Kidney (tissue), 14 donors: ENCODE measurements around the gene ZNF837. TPM values are rescaled to one million over a fixed set of nuclear protein-coding genes. Genes with fewer than 3 reads are reported as not detected.
"Not testable (repeated sequence)": the region's sequence is repeated elsewhere in the genome, so short reads cannot be mapped to it uniquely, and the experiment has no call there.

Source experiments
- DNase-seq, 5 donors: peaks; one replicate each; pipeline ENCODE4 v3.0.0-alpha.2; 2013 to 2020
- FAIRE-seq: peaks from 2 replicates; lab custom pipeline; 2012; peaks lifted over from hg19 to GRCh38; lab: Jason Lieb, UNC
- H3K27ac ChIP-seq, 2 donors: one replicate each; pipeline ENCODE4 v1.7.0; 2013; ENCODE audit warnings: low read depth in 2 of 2, low read length in 2 of 2, inconsistent platforms in 1 of 2
- H3K27me3 ChIP-seq: one replicate; pipeline ENCODE4 v1.7.1; 2013; ENCODE audit warnings: low read length, inconsistent platforms; ENCODE audit not compliant: control insufficient read depth, insufficient read depth
- H3K36me3 ChIP-seq, 3 donors: one replicate each; pipeline versions ENCODE4 v1.7.0 to v1.7.1; 2013; ENCODE audit warnings: low read length in 3 of 3, control low read depth in 1 of 3, inconsistent platforms in 1 of 3; ENCODE audit not compliant: insufficient read depth in 3 of 3, control insufficient read depth in 2 of 3
- H3K4me1 ChIP-seq, 3 donors: one replicate each; pipeline versions ENCODE4 v1.7.0 to v1.7.1; 2013; ENCODE audit warnings: low read length in 3 of 3, inconsistent platforms in 1 of 3, low read depth in 1 of 3; ENCODE audit not compliant: control insufficient read depth in 2 of 3, insufficient read depth in 2 of 3
- H3K4me3 ChIP-seq, 3 donors: one replicate each; pipeline versions ENCODE4 v1.7.0 to v1.8.1; 2013; ENCODE audit warnings: low read length in 3 of 3, control low read depth in 1 of 3, inconsistent platforms in 1 of 3
- H3K9ac ChIP-seq, 3 donors: one replicate each; pipeline versions ENCODE4 v1.7.0 to v1.7.1; 2013; ENCODE audit warnings: low read length in 3 of 3, control low read depth in 1 of 3, inconsistent platforms in 1 of 3
- H3K9me3 ChIP-seq, 3 donors: one replicate each; pipeline versions ENCODE4 v1.7.0 to v1.7.1; 2013; ENCODE audit warnings: low read length in 3 of 3, control low read depth in 1 of 3, inconsistent platforms in 1 of 3; ENCODE audit not compliant: control insufficient read depth in 2 of 3, insufficient read depth in 1 of 3
- CTCF ChIP-seq: IDR thresholded peaks from 3 replicates; pipeline ENCODE4 v1.5.1; 2012; ENCODE audit warnings: mild to moderate bottlenecking, moderate library complexity, borderline replicate concordance; ENCODE audit not compliant: insufficient read depth; ENCODE audit errors: extremely low read depth
- intact Hi-C: fragments of 100-400 bp; cut with DNase I; formaldehyde crosslinking; loops from one replicate; pipeline ENCODE4 v1.11.1; 2022
- polyA plus RNA-seq: library from polyadenylated mRNA; stranded (reverse); fragments of 350-450 nt; fragmentation: Illumina TruSeq; extraction: RNeasy Lipid Tissue Mini Kit (QIAGEN cat#74804); gene quantifications from one replicate; pipeline ENCODE4 v1.2.3, GENCODE V29; 2014; ENCODE audit warnings: low read depth, low replicate concordance; ENCODE audit not compliant: insufficient read depth
- total RNA-seq: library from RNA; stranded (reverse); fragmentation: NEBNext Ultra II Directional; extraction: Animal tissue kit (Norgen Biotek cat#: 25700); gene quantifications from one replicate; pipeline ENCODE4 v1.2.1, GENCODE V29; 2021
- donor health status: control.
- donor health status: control.
- donor health status: control.
- donor health status: control.
- donor health status: control.
- donor health status: DM: yes; HTN: yes; CAD: no.
- donor health status: Normal renal cell carcinoma (clear cell type).

The ZNF837 gene
- total and polyA plus RNA-seq, 2 donors from 2014 or later = 3.6 to 5.0 TPM

GRCh38 chr19:58408152-58409009 is 27.6 kb upstream of the ZNF837 start, which contains the start of gene ZNF584:
ZNF584 (plus strand) TSS chr19:58408649; CDS start chr19:58409148, 499 bp downstream.
- no peaks in the 10 kb centered on the region for H3K36me3 ChIP-seq
- no peak for FAIRE-seq
- TF ChIP-seq CTCF = no peak
- H3K9ac ChIP-seq = peak within 1 kb of the TSS; percentile 61 to 97 (median 81)
- DNase-seq = peak; percentile 97 to 99 (median 98)
- peak within 1 kb of the TSS; percentile 66 to 92 (median 88) for H3K4me3 ChIP-seq
- no peaks in the 10 kb centered on the region for H3K27me3 ChIP-seq
- peaks cover 4 to 24% (median 12%) of the 10 kb centered on the region in 3 donors for H3K4me1 ChIP-seq
- intact Hi-C loops = no loop called here
- no peaks in the 10 kb centered on the region for H3K9me3 ChIP-seq
- peak within 1 kb of the TSS; percentile 90 to 96 for H3K27ac ChIP-seq

- DNase-seq (peak in 2 of 5 donors; percentile 39 to 61), FAIRE-seq (no peak)
- intact Hi-C loops = no loop called here
These were observed 26.9 kb upstream of the ZNF837 start for GRCh38 chr19:58407658-58408151.

GRCh38 chr19:58406818-58407657 is 26.2 kb upstream of the ZNF837 start:
- intact Hi-C loops = no loop called here
- H3K4me1 ChIP-seq = peaks cover 4 to 25% (median 15%) of the 10 kb centered on the region in 3 donors
- peak; percentile 15 for TF ChIP-seq CTCF
- FAIRE-seq (no peak), DNase-seq (peak in 3 of 5 donors; percentile 26 to 56 (median 40))
- H3K27ac ChIP-seq = peak overlapping the region; percentile 52 to 96
- peak overlapping the region; percentile 64 to 92 (median 88) for H3K4me3 ChIP-seq
- no peaks in the 10 kb centered on the region for H3K9me3 ChIP-seq
- H3K36me3 ChIP-seq = no peaks in the 10 kb centered on the region
- no peaks in the 10 kb centered on the region for H3K27me3 ChIP-seq
- peak overlapping the region; percentile 16 to 97 (median 81) for H3K9ac ChIP-seq

More at GRCh38 chr19:58407658-58408151, 26.9 kb upstream of the ZNF837 start:
- Histone ChIP-seq H3K36me3 (no peaks in the 10 kb centered on the region), H3K9ac (peak overlapping the region; percentile 61 to 97 (median 81)), H3K4me1 (peaks cover 4 to 24% (median 12%) of the 10 kb centered on the region in 3 donors), H3K27ac (peak overlapping the region; percentile 90 to 96), H3K4me3 (peak overlapping the region; percentile 64 to 92 (median 88)), H3K9me3 (no peaks in the 10 kb centered on the region), H3K27me3 (no peaks in the 10 kb centered on the region)
- TF ChIP-seq CTCF = no peak

- H3K27ac ChIP-seq, H3K9me3 ChIP-seq, FAIRE-seq, H3K9ac ChIP-seq, intact Hi-C loops, H3K4me3 ChIP-seq, H3K36me3 ChIP-seq, H3K27me3 ChIP-seq: not testable (repeated sequence)
- DNase-seq = peak in 1 of 5 donors; percentile 12
- peaks cover 2 to 23% (median 15%) of the 10 kb centered on the region in 3 donors for H3K4me1 ChIP-seq
These were observed 23.2 kb upstream of the ZNF837 start for GRCh38 chr19:58403920-58404478.
